Lung (tissue), 12 donors: ENCODE measurements around the gene LEFTY1. TPM values are rescaled to one million over a fixed set of nuclear protein-coding genes. Genes with fewer than 3 reads are reported as not detected.
A peak's percentile ranks its signal among the peaks of the same experiment; 100 is the strongest.

ENCODE experiments used
- ATAC-seq: fragments of 200-7000 bp; cut with Tn5 transposase; one replicate; pipeline ENCODE4 v1.9.1; 2020; ENCODE audit warnings: moderate number of reproducible peaks; ENCODE audit not compliant: insufficient read depth, low FRiP score
- DNase-seq, 3 donors: peaks; one replicate each; pipeline ENCODE4 v3.0.0-alpha.2; 2013 to 2017
- H3K27ac ChIP-seq, 2 donors: one replicate each; pipeline ENCODE4 v1.5.1; 2013; ENCODE audit warnings: mild to moderate bottlenecking in 2 of 2, moderate library complexity in 2 of 2, control low read depth in 1 of 2, inconsistent platforms in 1 of 2, low read depth in 1 of 2, low read length in 1 of 2
- H3K27me3 ChIP-seq, 3 donors: one replicate each; pipeline ENCODE4 v1.5.1; 2013; ENCODE audit warnings: low read length in 2 of 3; ENCODE audit not compliant: control insufficient read depth in 3 of 3, insufficient read depth in 3 of 3
- H3K36me3 ChIP-seq, 4 donors: one replicate each; pipeline ENCODE4 v1.5.1; 2013; ENCODE audit warnings: low read length in 4 of 4, mild to moderate bottlenecking in 1 of 4, moderate library complexity in 1 of 4; ENCODE audit not compliant: control insufficient read depth in 4 of 4, insufficient read depth in 4 of 4
- H3K4me1 ChIP-seq, 5 donors: one replicate each; pipeline ENCODE4 v1.5.1; 2013; ENCODE audit warnings: low read length in 5 of 5, mild to moderate bottlenecking in 2 of 5, moderate library complexity in 1 of 5; ENCODE audit not compliant: control insufficient read depth in 5 of 5, insufficient read depth in 5 of 5
- H3K4me3 ChIP-seq: one replicate; pipeline ENCODE4 v1.5.1; 2013; ENCODE audit warnings: mild to moderate bottlenecking, control low read depth, moderate library complexity
- H3K9ac ChIP-seq, 2 donors: one replicate each; pipeline ENCODE4 v1.5.1; 2013; ENCODE audit warnings: low read length in 2 of 2, control low read depth in 1 of 2; ENCODE audit not compliant: insufficient read depth in 1 of 2
- H3K9me3 ChIP-seq, 4 donors: one replicate each; pipeline ENCODE4 v1.5.1; 2013; ENCODE audit warnings: low read length in 3 of 4, mild to moderate bottlenecking in 1 of 4, moderate library complexity in 1 of 4; ENCODE audit not compliant: control insufficient read depth in 4 of 4, insufficient read depth in 3 of 4
- WGBS, 2 donors: extraction: QIAGEN DNeasy Blood & Tissue Kit; methylation state at CpG; one replicate each; pipeline ENCODE4 v1.1.7; 2013; 5-methylcytosine and 5-hydroxymethylcytosine counted together
- polyA plus RNA-seq, 2 donors: library from polyadenylated mRNA; stranded (reverse); fragments of 200-250 nt; gene quantifications; one replicate each; pipeline ENCODE4 v1.2.1, GENCODE V29; 2013
- total RNA-seq, 2 donors: library from RNA; depleted of rRNA in 1 of 2; stranded (reverse); fragments of >200 nt in 1 of 2; gene quantifications; one replicate each; pipeline ENCODE4 v1.2.1, GENCODE V29; 2014 to 2021
- TF ChIP-seq, protein P1 (sequence below): IDR thresholded peaks from 2 replicates; pipeline ENCODE4 v1.5.1; 2012; ENCODE audit warnings: mild to moderate bottlenecking; ENCODE audit errors: control extremely low read depth, extremely low read depth
- donor health status: control.
- donor health status: control.
- donor health status: Bipolar disorder and iron deficiency.
- donor health status: healthy.
- donor health status: DM: yes; HTN: yes; CAD: no.

LEFTY1 gene
- total and polyA plus RNA-seq, 4 donors = 0.12 to 2.1 (median 0.34) TPM

- DNase-seq = peak in 2 of 3 donors; percentile 63 to 69
- H3K4me1 ChIP-seq = peaks cover 0 to 18% (median 2%) of the 10 kb centered on the region in 5 donors
- no peaks in the 10 kb centered on the region for H3K9me3 ChIP-seq
- no peaks in the 10 kb centered on the region for H3K27me3 ChIP-seq
- H3K9ac ChIP-seq = no peak overlapping the region
- peak; percentile 62 for ATAC-seq
- H3K4me3 ChIP-seq = no peak overlapping the region
- WGBS, 2 donors = 50 to 61% methylated on average over 8 of the region's 8 CpGs
- H3K27ac ChIP-seq = no peak overlapping the region
- TF ChIP-seq, protein P1, sequence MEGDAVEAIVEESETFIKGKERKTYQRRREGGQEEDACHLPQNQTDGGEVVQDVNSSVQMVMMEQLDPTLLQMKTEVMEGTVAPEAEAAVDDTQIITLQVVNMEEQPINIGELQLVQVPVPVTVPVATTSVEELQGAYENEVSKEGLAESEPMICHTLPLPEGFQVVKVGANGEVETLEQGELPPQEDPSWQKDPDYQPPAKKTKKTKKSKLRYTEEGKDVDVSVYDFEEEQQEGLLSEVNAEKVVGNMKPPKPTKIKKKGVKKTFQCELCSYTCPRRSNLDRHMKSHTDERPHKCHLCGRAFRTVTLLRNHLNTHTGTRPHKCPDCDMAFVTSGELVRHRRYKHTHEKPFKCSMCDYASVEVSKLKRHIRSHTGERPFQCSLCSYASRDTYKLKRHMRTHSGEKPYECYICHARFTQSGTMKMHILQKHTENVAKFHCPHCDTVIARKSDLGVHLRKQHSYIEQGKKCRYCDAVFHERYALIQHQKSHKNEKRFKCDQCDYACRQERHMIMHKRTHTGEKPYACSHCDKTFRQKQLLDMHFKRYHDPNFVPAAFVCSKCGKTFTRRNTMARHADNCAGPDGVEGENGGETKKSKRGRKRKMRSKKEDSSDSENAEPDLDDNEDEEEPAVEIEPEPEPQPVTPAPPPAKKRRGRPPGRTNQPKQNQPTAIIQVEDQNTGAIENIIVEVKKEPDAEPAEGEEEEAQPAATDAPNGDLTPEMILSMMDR = no peak
- H3K36me3 ChIP-seq = peaks cover 26 to 58% (median 54%) of the 10 kb centered on the region in 4 donors
These were observed 22.7 kb downstream of the LEFTY1 start for GRCh38 chr1:225866061-225866837.

GRCh38 chr1:225865514-225865913 is 23.4 kb downstream of the LEFTY1 start:
- DNase-seq (no peak), ATAC-seq (no peak)
- TF ChIP-seq, protein P1 = no peak
- peak overlapping the region in 1 of 2 donors; percentile 17 for H3K27ac ChIP-seq
- H3K36me3 ChIP-seq = peaks cover 26 to 62% (median 57%) of the 10 kb centered on the region in 4 donors
- H3K9me3 ChIP-seq = no peaks in the 10 kb centered on the region
- no peak overlapping the region for H3K4me3 ChIP-seq
- WGBS, 2 donors = 80 to 84% methylated on average over 13 of the region's 13 CpGs
- H3K27me3 ChIP-seq = no peaks in the 10 kb centered on the region
- no peak overlapping the region for H3K9ac ChIP-seq
- H3K4me1 ChIP-seq = peaks cover 0 to 13% (median 2%) of the 10 kb centered on the region in 5 donors

DNA sequence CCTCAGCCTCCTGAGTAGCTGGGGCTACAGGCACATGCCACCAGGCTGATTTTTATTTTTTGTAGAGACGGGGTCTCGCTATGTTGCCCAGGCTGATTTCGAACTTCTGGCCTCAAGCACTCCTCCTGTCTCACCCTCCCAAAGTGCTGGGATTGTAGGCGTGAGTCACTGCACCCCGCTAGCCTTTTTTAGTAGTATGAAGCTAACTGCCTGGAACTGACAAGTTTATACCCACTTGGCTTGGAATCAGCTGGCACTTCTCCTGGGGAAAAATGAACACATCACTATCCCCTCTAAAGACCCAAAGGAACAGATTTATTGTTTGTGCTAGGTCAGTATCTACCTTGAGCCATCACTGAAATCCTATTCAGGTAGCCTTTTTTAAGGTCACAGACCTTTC is 25.8 kb downstream of the LEFTY1 start:
- 92 to 97% methylated on average over 5 of the region's 5 CpGs for WGBS, 2 donors
- Histone ChIP-seq H3K4me3 (no peak overlapping the region), H3K27me3 (no peaks in the 10 kb centered on the region), H3K4me1 (peaks cover 0 to 14% (median 3%) of the 10 kb centered on the region in 5 donors), H3K9ac (no peak overlapping the region), H3K36me3 (peaks cover 26 to 66% (median 59%) of the 10 kb centered on the region in 4 donors), H3K9me3 (no peaks in the 10 kb centered on the region), H3K27ac (no peak overlapping the region)
- DNase-seq = no peak
- ATAC-seq = no peak
- TF ChIP-seq, protein P1 = no peak
